Glutamatergic neuron (in vitro differentiated cells): ENCODE results near the gene TNC. TPM values are rescaled to one million over a fixed set of nuclear protein-coding genes. Genes with fewer than 3 reads are reported as not detected.

Experiments
- DNase-seq: peaks from one replicate; pipeline ENCODE4 v3.0.0; 2022
- H3K27ac Mint-ChIP-seq: one replicate; pipeline ENCODE4 v1.8.0; 2020; ENCODE audit warnings: mild to moderate bottlenecking, mixed read lengths, inconsistent platforms; ENCODE audit not compliant: unreplicated experiment
- H3K27me3 Mint-ChIP-seq: one replicate; pipeline ENCODE4 v1.8.0; 2020; ENCODE audit warnings: mild to moderate bottlenecking, moderate library complexity, mixed read lengths, inconsistent platforms; ENCODE audit not compliant: unreplicated experiment
- H3K36me3 Mint-ChIP-seq: one replicate; pipeline ENCODE4 v1.8.0; 2020; ENCODE audit warnings: mild to moderate bottlenecking, mixed read lengths, inconsistent platforms; ENCODE audit not compliant: unreplicated experiment
- H3K4me1 Mint-ChIP-seq: one replicate; pipeline ENCODE4 v1.8.0; 2020; ENCODE audit warnings: mild to moderate bottlenecking, low read depth, mixed read lengths, inconsistent platforms; ENCODE audit not compliant: unreplicated experiment
- H3K4me3 Mint-ChIP-seq: one replicate; pipeline ENCODE4 v1.8.0; 2020; ENCODE audit warnings: mild to moderate bottlenecking, mixed read lengths, inconsistent platforms; ENCODE audit not compliant: unreplicated experiment
- H3K9me3 Mint-ChIP-seq: one replicate; pipeline ENCODE4 v1.8.0; 2020; ENCODE audit warnings: mild to moderate bottlenecking, moderate library complexity, mixed read lengths, inconsistent platforms; ENCODE audit not compliant: unreplicated experiment
- CTCF ChIP-seq: fragments of 200-600 bp; sonication (generic); IDR thresholded peaks from one replicate; pipeline ENCODE4 v1.5.0; 2021; ENCODE audit not compliant: partially characterized antibody, unreplicated experiment
- total RNA-seq: library from RNA; stranded (reverse); fragmentation: NEBNext Ultra II Directional; extraction: Animal tissue kit (Norgen Biotek cat#: 25700); gene quantifications from one replicate; pipeline ENCODE4 v1.2.1, GENCODE V29; 2021; ENCODE audit not compliant: unreplicated experiment

The TNC gene
- total RNA-seq, 1 donor from 2014 or later = 34.5 TPM

GRCh38 chr9:115013998-115014397, 104.0 kb downstream of the TNC start:
- Mint-ChIP-seq H3K9me3 (peaks cover 7% of the 10 kb centered on the region), H3K4me1 (peaks cover 15% of the 10 kb centered on the region), H3K36me3 (no peaks in the 10 kb centered on the region), H3K4me3 (no peak overlapping the region), H3K27ac (no peak overlapping the region), H3K27me3 (peaks cover 8% of the 10 kb centered on the region)
- peak; percentile 85 for TF ChIP-seq CTCF
- DNase-seq = peak; percentile 74

GRCh38 chr9:115012486-115012885, 105.5 kb downstream of the TNC start:
- TF ChIP-seq CTCF = no peak
- Mint-ChIP-seq H3K4me3 (no peak overlapping the region), H3K27me3 (peaks cover 8% of the 10 kb centered on the region), H3K9me3 (peaks cover 7% of the 10 kb centered on the region), H3K27ac (no peak overlapping the region), H3K36me3 (no peaks in the 10 kb centered on the region), H3K4me1 (peaks cover 18% of the 10 kb centered on the region)
- no peak for DNase-seq

GRCh38 chr9:115010874-115011273, 107.1 kb downstream of the TNC start:
- Mint-ChIP-seq H3K27ac (no peak overlapping the region), H3K27me3 (peaks cover 8% of the 10 kb centered on the region), H3K36me3 (no peaks in the 10 kb centered on the region), H3K4me3 (no peak overlapping the region), H3K4me1 (peaks cover 18% of the 10 kb centered on the region), H3K9me3 (peaks cover 5% of the 10 kb centered on the region)
- no peak for TF ChIP-seq CTCF
- DNase-seq = no peak

GRCh38 chr9:115008536-115009270, 109.3 kb downstream of the TNC start:
- no peak for TF ChIP-seq CTCF
- H3K4me1 Mint-ChIP-seq = peaks cover 18% of the 10 kb centered on the region
- peaks cover 2% of the 10 kb centered on the region for H3K9me3 Mint-ChIP-seq
- no peaks in the 10 kb centered on the region for H3K36me3 Mint-ChIP-seq
- H3K4me3 Mint-ChIP-seq = no peak overlapping the region
- H3K27me3 Mint-ChIP-seq = peaks cover 4% of the 10 kb centered on the region
- H3K27ac Mint-ChIP-seq = peak overlapping the region; percentile 19
- DNase-seq = peak; percentile 23

- H3K27me3 Mint-ChIP-seq = peaks cover 2% of the 10 kb centered on the region
- no peak overlapping the region for H3K27ac Mint-ChIP-seq
These were observed 111.3 kb downstream of the TNC start for GRCh38 chr9:115006660-115007059.

More at GRCh38 chr9:115006660-115007059, 111.3 kb downstream of the TNC start:
- no peak for TF ChIP-seq CTCF
- no peak for DNase-seq
- Mint-ChIP-seq H3K4me1 (peaks cover 16% of the 10 kb centered on the region), H3K4me3 (no peak overlapping the region), H3K9me3 (peaks cover 2% of the 10 kb centered on the region), H3K36me3 (peaks cover 2% of the 10 kb centered on the region)
